ENCODE data around the gene UBE2S.

GRCh38 chr19:55350620-55351315, 56.8 kb downstream of the UBE2S start:
- TF ChIP-seq CTCF (conservative IDR thresholded peaks at IDR 0.05; ENCODE audit: low read length) (no peak), EZH2phosphoT487 (IDR thresholded peaks at IDR 0.05; ENCODE audit: borderline replicate concordance) (no peak)
